ENCODE data around the gene HOXC6. TPM values are rescaled to one million over a fixed set of nuclear protein-coding genes. Genes with fewer than 3 reads are reported as not detected.

HOXC6 gene
- total and polyA plus RNA-seq, 9 of the 15 experiments (the other 6 are each of a cell fraction or from before 2014, with no cell fraction given): 0.06 to 4.0 (median 1.4) TPM

DNA sequence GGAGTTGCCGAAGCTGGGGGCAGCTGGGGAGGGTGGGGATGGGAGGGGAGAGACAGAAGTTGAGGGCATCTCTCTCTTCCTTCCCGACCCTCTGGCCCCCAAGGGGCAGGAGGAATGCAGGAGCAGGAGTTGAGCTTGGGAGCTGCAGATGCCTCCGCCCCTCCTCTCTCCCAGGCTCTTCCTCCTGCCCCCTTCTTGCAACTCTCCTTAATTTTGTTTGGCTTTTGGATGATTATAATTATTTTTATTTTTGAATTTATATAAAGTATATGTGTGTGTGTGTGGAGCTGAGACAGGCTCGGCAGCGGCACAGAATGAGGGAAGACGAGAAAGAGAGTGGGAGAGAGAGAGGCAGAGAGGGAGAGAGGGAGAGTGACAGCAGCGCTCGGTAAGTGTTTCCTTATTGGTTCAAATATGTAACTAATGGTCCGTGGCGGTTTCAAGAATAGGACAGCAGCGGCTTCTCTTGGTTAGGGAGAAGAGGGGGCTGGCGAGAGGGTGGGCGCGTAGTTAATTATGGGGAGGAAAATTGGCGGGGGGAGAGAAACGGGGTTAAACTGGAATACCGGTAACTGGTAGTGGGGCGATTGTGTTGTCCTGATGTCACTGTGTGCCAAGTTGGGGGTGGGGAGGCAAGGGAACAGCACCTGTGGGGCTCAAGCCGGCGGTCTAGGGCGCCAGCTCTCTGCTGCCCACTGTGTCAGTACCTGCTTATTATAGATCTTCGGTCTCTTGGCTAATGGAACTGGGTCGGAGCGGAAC is 11.0 kb upstream of the HOXC6 start (continued):
- TF ChIP-seq, protein P1, sequence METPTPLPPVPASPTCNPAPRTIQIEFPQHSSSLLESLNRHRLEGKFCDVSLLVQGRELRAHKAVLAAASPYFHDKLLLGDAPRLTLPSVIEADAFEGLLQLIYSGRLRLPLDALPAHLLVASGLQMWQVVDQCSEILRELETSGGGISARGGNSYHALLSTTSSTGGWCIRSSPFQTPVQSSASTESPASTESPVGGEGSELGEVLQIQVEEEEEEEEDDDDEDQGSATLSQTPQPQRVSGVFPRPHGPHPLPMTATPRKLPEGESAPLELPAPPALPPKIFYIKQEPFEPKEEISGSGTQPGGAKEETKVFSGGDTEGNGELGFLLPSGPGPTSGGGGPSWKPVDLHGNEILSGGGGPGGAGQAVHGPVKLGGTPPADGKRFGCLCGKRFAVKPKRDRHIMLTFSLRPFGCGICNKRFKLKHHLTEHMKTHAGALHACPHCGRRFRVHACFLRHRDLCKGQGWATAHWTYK (CRISPR knock-in tag; IDR thresholded peaks at IDR 0.05): no peak
- no peak for TF ChIP-seq GTF2A2 (tag; IDR thresholded peaks at IDR 0.05)
- no peak for TF ChIP-seq ZNF77 (CRISPR knock-in tag; IDR thresholded peaks at IDR 0.05)
- TF ChIP-seq ELF4 (CRISPR knock-in tag; IDR thresholded peaks at IDR 0.05): no peak
- TF ChIP-seq ZNF583 (CRISPR knock-in tag; IDR thresholded peaks at IDR 0.05): no peak
- TF ChIP-seq RFX7 (CRISPR knock-in tag; IDR thresholded peaks at IDR 0.05): no peak
- no peak for TF ChIP-seq COPS2 (conservative IDR thresholded peaks at IDR 0.05)
- TF ChIP-seq NR2F6 (CRISPR knock-in tag; IDR thresholded peaks at IDR 0.05): no peak
- TF ChIP-seq YY1 (IDR thresholded peaks at IDR 0.05; ENCODE audit: borderline replicate concordance in 1 of 3, control insufficient read depth in 1 of 3, extremely low read depth in 1 of 3, insufficient read depth in 3 of 3, insufficient read length in 1 of 3, insufficient replicate concordance in 2 of 3, low read depth in 1 of 3, low read length in 2 of 3): no peak
- no peak for TF ChIP-seq U2AF1 (optimal IDR thresholded peaks at IDR 0.05; ENCODE audit: low read depth, low read length)
- TF ChIP-seq ZKSCAN1 (IDR thresholded peaks at IDR 0.05; ENCODE audit: low read depth, low read length): no peak
- TF ChIP-seq, protein P2, sequence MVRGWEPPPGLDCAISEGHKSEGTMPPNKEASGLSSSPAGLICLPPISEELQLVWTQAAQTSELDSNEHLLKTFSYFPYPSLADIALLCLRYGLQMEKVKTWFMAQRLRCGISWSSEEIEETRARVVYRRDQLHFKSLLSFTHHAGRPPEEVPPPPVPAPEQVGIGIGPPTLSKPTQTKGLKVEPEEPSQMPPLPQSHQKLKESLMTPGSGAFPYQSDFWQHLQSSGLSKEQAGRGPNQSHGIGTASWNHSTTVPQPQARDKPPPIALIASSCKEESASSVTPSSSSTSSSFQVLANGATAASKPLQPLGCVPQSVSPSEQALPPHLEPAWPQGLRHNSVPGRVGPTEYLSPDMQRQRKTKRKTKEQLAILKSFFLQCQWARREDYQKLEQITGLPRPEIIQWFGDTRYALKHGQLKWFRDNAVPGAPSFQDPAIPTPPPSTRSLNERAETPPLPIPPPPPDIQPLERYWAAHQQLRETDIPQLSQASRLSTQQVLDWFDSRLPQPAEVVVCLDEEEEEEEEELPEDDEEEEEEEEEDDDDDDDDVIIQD (CRISPR knock-in tag; IDR thresholded peaks at IDR 0.05): no peak
- peak; percentile 34; the same call in 1 of the 2 replicates for TF ChIP-seq SMARCA4 (IDR thresholded peaks at IDR 0.05)
- TF ChIP-seq, protein P3, sequence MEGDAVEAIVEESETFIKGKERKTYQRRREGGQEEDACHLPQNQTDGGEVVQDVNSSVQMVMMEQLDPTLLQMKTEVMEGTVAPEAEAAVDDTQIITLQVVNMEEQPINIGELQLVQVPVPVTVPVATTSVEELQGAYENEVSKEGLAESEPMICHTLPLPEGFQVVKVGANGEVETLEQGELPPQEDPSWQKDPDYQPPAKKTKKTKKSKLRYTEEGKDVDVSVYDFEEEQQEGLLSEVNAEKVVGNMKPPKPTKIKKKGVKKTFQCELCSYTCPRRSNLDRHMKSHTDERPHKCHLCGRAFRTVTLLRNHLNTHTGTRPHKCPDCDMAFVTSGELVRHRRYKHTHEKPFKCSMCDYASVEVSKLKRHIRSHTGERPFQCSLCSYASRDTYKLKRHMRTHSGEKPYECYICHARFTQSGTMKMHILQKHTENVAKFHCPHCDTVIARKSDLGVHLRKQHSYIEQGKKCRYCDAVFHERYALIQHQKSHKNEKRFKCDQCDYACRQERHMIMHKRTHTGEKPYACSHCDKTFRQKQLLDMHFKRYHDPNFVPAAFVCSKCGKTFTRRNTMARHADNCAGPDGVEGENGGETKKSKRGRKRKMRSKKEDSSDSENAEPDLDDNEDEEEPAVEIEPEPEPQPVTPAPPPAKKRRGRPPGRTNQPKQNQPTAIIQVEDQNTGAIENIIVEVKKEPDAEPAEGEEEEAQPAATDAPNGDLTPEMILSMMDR (IDR thresholded peaks at IDR 0.05 in 2 of 3, conservative IDR thresholded peaks at IDR 0.05 in 1 of 3; ENCODE audit: insufficient read depth in 2 of 3, low read depth in 1 of 3, low read length in 3 of 3): peak in 2 of 3 experiments; percentile 4 to 15; a peak in 2 of 6 replicates
- no peak for TF ChIP-seq SLC30A9 (CRISPR knock-in tag; IDR thresholded peaks at IDR 0.05)
- TF ChIP-seq, protein P4, sequence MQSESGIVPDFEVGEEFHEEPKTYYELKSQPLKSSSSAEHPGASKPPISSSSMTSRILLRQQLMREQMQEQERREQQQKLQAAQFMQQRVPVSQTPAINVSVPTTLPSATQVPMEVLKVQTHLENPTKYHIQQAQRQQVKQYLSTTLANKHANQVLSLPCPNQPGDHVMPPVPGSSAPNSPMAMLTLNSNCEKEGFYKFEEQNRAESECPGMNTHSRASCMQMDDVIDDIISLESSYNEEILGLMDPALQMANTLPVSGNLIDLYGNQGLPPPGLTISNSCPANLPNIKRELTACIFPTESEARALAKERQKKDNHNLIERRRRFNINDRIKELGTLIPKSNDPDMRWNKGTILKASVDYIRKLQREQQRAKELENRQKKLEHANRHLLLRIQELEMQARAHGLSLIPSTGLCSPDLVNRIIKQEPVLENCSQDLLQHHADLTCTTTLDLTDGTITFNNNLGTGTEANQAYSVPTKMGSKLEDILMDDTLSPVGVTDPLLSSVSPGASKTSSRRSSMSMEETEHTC (IDR thresholded peaks at IDR 0.05): no peak
- TF ChIP-seq ZNF140 (CRISPR knock-in tag; IDR thresholded peaks at IDR 0.05): no peak
- no peak for TF ChIP-seq E2F3 (CRISPR knock-in tag; IDR thresholded peaks at IDR 0.05)
- 0 out of 2 replicates have a peak, but pooled peaks have one; percentile 32 for TF ChIP-seq ZEB2 (IDR thresholded peaks at IDR 0.05)
- no peak for TF ChIP-seq RAD21 (CRISPR knock-in tag; conservative IDR thresholded peaks at IDR 0.05 in 1 of 2, IDR thresholded peaks at IDR 0.05 in 1 of 2)
- no peak for TF ChIP-seq ESRRB (CRISPR knock-in tag; IDR thresholded peaks at IDR 0.05; ENCODE audit: borderline replicate concordance)
- no peak for TF ChIP-seq ZFP1 (CRISPR knock-in tag; IDR thresholded peaks at IDR 0.05)
- no peak for TF ChIP-seq SMAD2 (IDR thresholded peaks at IDR 0.05; ENCODE audit: low read depth, low read length)
